IMR-90 (cell line): ENCODE data around the gene SPON1. TPM values are rescaled to one million over a fixed set of nuclear protein-coding genes. Genes with fewer than 3 reads are reported as not detected.

Experiments used
- ATAC-seq: fragments of 200-7000 bp; cut with Tn5 transposase; 2 replicates; pipeline ENCODE4 v1.9.1; 2020; ENCODE audit warnings: low read depth, mild to moderate bottlenecking, moderate library complexity
- BruUV-seq: library from RNA; stranded (reverse); fragments of 400-500 nt; replicated peaks from 2 replicates; lab custom pipeline; 2021; lab: Mats Ljungman, UMichigan
- CTCF ChIA-PET: fragments of 300-600 bp; formaldehyde crosslinking; extraction: SDS; loops from one replicate; lab custom pipeline; 2021; ENCODE audit warnings: antibody characterized with exemption; lab: Yijun Ruan, JAX
- POLR2A ChIA-PET: fragments of 300-600 bp; sonication (Branson Sonifier 250); formaldehyde crosslinking; loops from one replicate; lab custom pipeline; 2022; ENCODE audit warnings: antibody characterized with exemption; ENCODE audit not compliant: unreplicated experiment; lab: Charles Lee
- DNase-seq: peaks from one replicate; pipeline ENCODE4 v3.0.0; 2013
- H2AFZ ChIP-seq: replicated peaks from 2 replicates; pipeline ENCODE3; 2013; ENCODE audit warnings: low read length, mild to moderate bottlenecking; ENCODE audit not compliant: poor library complexity
- H2AK5ac ChIP-seq: 2 replicates; pipeline ENCODE4 v1.6.1; 2013; ENCODE audit warnings: low read depth, low read length, inconsistent platforms
- H2AK9ac ChIP-seq: replicated peaks from 2 replicates; pipeline ENCODE3; 2013; ENCODE audit warnings: mild to moderate bottlenecking, low read depth, low read length, moderate library complexity; ENCODE audit not compliant: poor library complexity
- H2BK120ac ChIP-seq: 2 replicates; pipeline ENCODE4 v1.6.1; 2013; ENCODE audit warnings: low read depth, low read length, inconsistent platforms
- H2BK15ac ChIP-seq: 3 replicates; pipeline ENCODE4 v1.6.1; 2013; ENCODE audit warnings: low read depth, low read length, inconsistent platforms
- H2BK20ac ChIP-seq: 2 replicates; pipeline ENCODE4 v1.6.1; 2013; ENCODE audit warnings: low read depth, mild to moderate bottlenecking, inconsistent platforms, low read length, moderate library complexity
- H2BK5ac ChIP-seq: 2 replicates; pipeline ENCODE4 v1.6.1; 2013; ENCODE audit warnings: mild to moderate bottlenecking, low read depth, low read length, inconsistent platforms; ENCODE audit not compliant: poor library complexity, severe bottlenecking
- H3K14ac ChIP-seq: replicated peaks from 2 replicates; pipeline ENCODE4 v1.6.1; 2013; ENCODE audit warnings: low read depth, low read length, inconsistent platforms
- H3K18ac ChIP-seq: 2 replicates; pipeline ENCODE4 v1.6.1; 2013; ENCODE audit warnings: low read depth, low read length, control low read depth
- H3K23ac ChIP-seq: 2 replicates; pipeline ENCODE4 v1.6.1; 2013; ENCODE audit warnings: low read depth, low read length, inconsistent platforms
- H3K27ac ChIP-seq: 2 replicates; pipeline ENCODE4 v1.5.1; 2013; ENCODE audit warnings: mild to moderate bottlenecking, control low read depth, low read length; ENCODE audit not compliant: insufficient read depth
- H3K27me3 ChIP-seq: 2 replicates; pipeline ENCODE4 v1.6.1; 2013; ENCODE audit warnings: low read length; ENCODE audit not compliant: control insufficient read depth, insufficient read depth
- H3K36me3 ChIP-seq: 2 replicates; pipeline ENCODE4 v1.6.1; 2013; ENCODE audit warnings: low read length, mixed read lengths; ENCODE audit not compliant: control insufficient read depth, insufficient read depth
- H3K4ac ChIP-seq: 2 replicates; pipeline ENCODE4 v1.6.1; 2013; ENCODE audit warnings: low read depth, low read length, inconsistent platforms
- H3K4me1 ChIP-seq: 2 replicates; pipeline ENCODE4 v1.6.1; 2013; ENCODE audit warnings: low read length, mixed read lengths; ENCODE audit not compliant: control insufficient read depth, insufficient read depth
- H3K4me2 ChIP-seq: 2 replicates; pipeline ENCODE4 v1.6.1; 2013; ENCODE audit warnings: low read depth, mild to moderate bottlenecking, control low read depth, low read length, moderate library complexity
- H3K4me3 ChIP-seq: 2 replicates; pipeline ENCODE4 v1.5.1; 2013; ENCODE audit warnings: low read depth, mild to moderate bottlenecking, control low read depth, low read length, moderate library complexity; ENCODE audit not compliant: insufficient read depth
- H3K56ac ChIP-seq: 2 replicates; pipeline ENCODE4 v1.6.1; 2013; ENCODE audit warnings: low read length, inconsistent platforms; ENCODE audit not compliant: insufficient read depth; ENCODE audit errors: extremely low read depth
- H3K79me1 ChIP-seq, 2 experiments: 2 replicates each; pipeline ENCODE4 v1.6.1; 2013; ENCODE audit warnings: low read length in 2 of 2, inconsistent platforms in 1 of 2, low read depth in 1 of 2
- H3K9ac ChIP-seq: 2 replicates; pipeline ENCODE4 v1.6.1; 2013; ENCODE audit warnings: low read depth, low read length, control low read depth
- H3K9me1 ChIP-seq: 2 replicates; pipeline ENCODE4 v1.6.1; 2013; ENCODE audit warnings: low read length, inconsistent platforms; ENCODE audit not compliant: insufficient read depth
- H3K9me3 ChIP-seq: 2 replicates; pipeline ENCODE4 v1.6.1; 2013; ENCODE audit warnings: low read length; ENCODE audit not compliant: control insufficient read depth, insufficient read depth
- H4K20me1 ChIP-seq: 2 replicates; pipeline ENCODE4 v1.6.1; 2013; ENCODE audit warnings: low read length, inconsistent platforms; ENCODE audit not compliant: insufficient read depth
- H4K5ac ChIP-seq: 2 replicates; pipeline ENCODE4 v1.6.1; 2013; ENCODE audit warnings: mild to moderate bottlenecking, low read depth, low read length, control low read depth
- H4K8ac ChIP-seq, 2 experiments: 2 replicates each; pipeline ENCODE4 v1.6.1; 2013; ENCODE audit warnings: low read depth in 2 of 2, low read length in 2 of 2, control low read depth in 1 of 2, inconsistent platforms in 1 of 2
- H4K91ac ChIP-seq: 2 replicates; pipeline ENCODE4 v1.6.1; 2013; ENCODE audit warnings: low read depth, low read length, inconsistent platforms; ENCODE audit not compliant: insufficient read depth
- CEBPB ChIP-seq: IDR thresholded peaks from 2 replicates; pipeline ENCODE4 v1.6.1; 2012; ENCODE audit warnings: low read depth, low read length, improper control_type of control experiment
- MXI1 ChIP-seq: IDR thresholded peaks from 2 replicates; pipeline ENCODE4 v1.6.1; 2012; ENCODE audit warnings: low read depth, mild to moderate bottlenecking, low read length, moderate library complexity, borderline replicate concordance
- dilution Hi-C: fragments of 300-500 bp; cut with HindIII; formaldehyde crosslinking; loops from one replicate; pipeline ENCODE4 v1.14.3; 2018; ENCODE audit warnings: low sequenced_read_pairs; ENCODE audit not compliant: unreplicated experiment
- in situ Hi-C: fragments of 300-500 bp; cut with MboI; formaldehyde crosslinking; loops from 3 replicates; pipeline ENCODE4 v1.14.3; 2019; ENCODE audit warnings: low sequenced_read_pairs, inconsistent platforms, mixed read lengths
- intact Hi-C: fragments of 100-400 bp; cut with micrococcal nuclease; formaldehyde crosslinking; loops from 2 replicates; pipeline ENCODE4 v1.10.0; 2022
- polyA plus RNA-seq, 3 experiments: library from polyadenylated mRNA; depleted of rRNA; stranded (reverse); fragments of >200 nt; gene quantifications; 2 replicates each; pipeline ENCODE4 v1.2.3, GENCODE V29; 2012; ENCODE audit warnings: low replicate concordance in 1 of 3
- total RNA-seq: library from RNA; depleted of rRNA; stranded (reverse); fragments of >200 nt; gene quantifications from 2 replicates; pipeline ENCODE4 v1.2.3, GENCODE V29; 2012
- TF ChIP-seq, protein P1 (sequence below): conservative IDR thresholded peaks from 2 replicates; pipeline ENCODE4 v1.5.1; 2012; ENCODE audit warnings: mild to moderate bottlenecking, low read depth, low read length, improper control_type of control experiment

The SPON1 gene
- total and polyA plus RNA-seq, 2 of the 4 experiments (the other 2 are of a cell fraction) = 0.62 to 0.72 TPM

DNA sequence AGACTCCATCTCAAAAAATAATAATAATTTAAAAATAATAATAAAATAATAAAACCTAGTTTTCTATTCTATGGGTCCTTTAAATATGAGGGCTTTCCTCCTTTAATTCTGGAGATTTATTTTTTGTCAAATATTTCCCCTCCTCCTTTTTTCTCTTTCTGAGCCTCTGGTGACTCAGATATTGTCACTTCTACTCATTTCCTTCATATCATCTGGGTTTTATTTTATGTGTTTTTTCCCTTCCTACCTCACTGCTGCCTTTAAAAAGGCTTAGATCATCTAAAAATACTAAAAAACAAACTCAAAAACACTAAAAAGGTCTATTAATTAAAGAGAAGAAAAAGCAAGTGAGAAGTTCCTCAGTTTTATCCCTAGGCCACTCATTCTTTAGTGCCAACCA is 138.9 kb downstream of the SPON1 start:
- H3K14ac ChIP-seq = no peak overlapping the region
- in situ Hi-C loops (no loop called here), intact Hi-C loops (no loop called here), dilution Hi-C loops (no loop called here)
- no peaks in the 10 kb centered on the region for H3K4me1 ChIP-seq
- no peaks in the 10 kb centered on the region for H4K20me1 ChIP-seq
- H2BK120ac ChIP-seq = no peak overlapping the region
- no peaks in the 10 kb centered on the region for H3K27me3 ChIP-seq
- H2BK5ac ChIP-seq = no peak overlapping the region
- DNase-seq (no peak), ATAC-seq (no peak)
- CTCF ChIA-PET = interaction anchor here (0.6 kb wide), 1 partner anchor 376 kb away, joined by 7 read pairs; no protein-coding TSS in a partner anchor
- H3K4me2 ChIP-seq = no peak overlapping the region
- no peak overlapping the region for H2AK9ac ChIP-seq
- H2AK5ac ChIP-seq = no peak overlapping the region
- no peak overlapping the region for H3K4ac ChIP-seq
- H3K56ac ChIP-seq = no peak overlapping the region
- POLR2A ChIA-PET = no interaction called here
- no peak overlapping the region for H4K8ac ChIP-seq
- H2BK15ac ChIP-seq = no peak overlapping the region
- no peak overlapping the region for H4K5ac ChIP-seq
- no peak for TF ChIP-seq CEBPB
- no peak for TF ChIP-seq MXI1
- TF ChIP-seq, protein P1, sequence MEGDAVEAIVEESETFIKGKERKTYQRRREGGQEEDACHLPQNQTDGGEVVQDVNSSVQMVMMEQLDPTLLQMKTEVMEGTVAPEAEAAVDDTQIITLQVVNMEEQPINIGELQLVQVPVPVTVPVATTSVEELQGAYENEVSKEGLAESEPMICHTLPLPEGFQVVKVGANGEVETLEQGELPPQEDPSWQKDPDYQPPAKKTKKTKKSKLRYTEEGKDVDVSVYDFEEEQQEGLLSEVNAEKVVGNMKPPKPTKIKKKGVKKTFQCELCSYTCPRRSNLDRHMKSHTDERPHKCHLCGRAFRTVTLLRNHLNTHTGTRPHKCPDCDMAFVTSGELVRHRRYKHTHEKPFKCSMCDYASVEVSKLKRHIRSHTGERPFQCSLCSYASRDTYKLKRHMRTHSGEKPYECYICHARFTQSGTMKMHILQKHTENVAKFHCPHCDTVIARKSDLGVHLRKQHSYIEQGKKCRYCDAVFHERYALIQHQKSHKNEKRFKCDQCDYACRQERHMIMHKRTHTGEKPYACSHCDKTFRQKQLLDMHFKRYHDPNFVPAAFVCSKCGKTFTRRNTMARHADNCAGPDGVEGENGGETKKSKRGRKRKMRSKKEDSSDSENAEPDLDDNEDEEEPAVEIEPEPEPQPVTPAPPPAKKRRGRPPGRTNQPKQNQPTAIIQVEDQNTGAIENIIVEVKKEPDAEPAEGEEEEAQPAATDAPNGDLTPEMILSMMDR = no peak
- no peak overlapping the region for H3K18ac ChIP-seq
- H2AFZ ChIP-seq = no peak overlapping the region
- H3K9me3 ChIP-seq = no peaks in the 10 kb centered on the region
- H3K4me3 ChIP-seq = no peak overlapping the region
- no peaks in the 10 kb centered on the region for H3K79me1 ChIP-seq
- BruUV-seq = no TSS peak
- no peak overlapping the region for H2BK20ac ChIP-seq
- H3K23ac ChIP-seq = no peak overlapping the region
- H3K9me1 ChIP-seq = no peaks in the 10 kb centered on the region
- no peak overlapping the region for H3K27ac ChIP-seq
- H3K36me3 ChIP-seq = no peaks in the 10 kb centered on the region
- H3K9ac ChIP-seq = no peak overlapping the region
- H4K91ac ChIP-seq = no peak overlapping the region
